Neural cell (in vitro differentiated cells): Measurements from ENCODE around the gene WARS2. TPM values are rescaled to one million over a fixed set of nuclear protein-coding genes. Genes with fewer than 3 reads are reported as not detected.

Source experiments
- H2AFZ ChIP-seq: fragments of 200-600, 300-800 bp; sonication (generic), shearing (Covaris generic); 2 replicates; pipeline ENCODE4 v1.6.0; 2014; ENCODE audit warnings: low read depth, mild to moderate bottlenecking, antibody characterized with exemption, low read length, moderate library complexity
- H3F3A ChIP-seq: fragments of 200-600 bp; shearing (Covaris generic); 2 replicates; pipeline ENCODE4 v1.6.1; 2016; ENCODE audit warnings: mild to moderate bottlenecking, moderate library complexity, mixed read lengths, antibody characterized with exemption, low read length; ENCODE audit not compliant: insufficient read depth, poor library complexity, severe bottlenecking
- H3K27ac ChIP-seq: fragments of 200-600, 300-800 bp; sonication (generic), shearing (Covaris generic); 2 replicates; pipeline ENCODE4 v1.5.1; 2014; ENCODE audit warnings: mild to moderate bottlenecking, low read length, moderate library complexity
- H3K27me3 ChIP-seq: fragments of 300-800, 200-600 bp; sonication (generic), shearing (Covaris generic); 2 replicates; pipeline ENCODE4 v1.6.0; 2014; ENCODE audit warnings: mild to moderate bottlenecking, low read depth, low read length, moderate library complexity; ENCODE audit not compliant: insufficient read depth
- H3K36me3 ChIP-seq: fragments of 300-800, 200-600 bp; sonication (generic), shearing (Covaris generic); 2 replicates; pipeline ENCODE4 v1.5.1; 2014; ENCODE audit warnings: mild to moderate bottlenecking, antibody characterized with exemption, low read length, moderate library complexity; ENCODE audit not compliant: insufficient read depth
- H3K4me2 ChIP-seq: fragments of 300-800, 200-600 bp; sonication (generic), shearing (Covaris generic); 2 replicates; pipeline ENCODE4 v1.6.0; 2014; ENCODE audit warnings: mild to moderate bottlenecking, low read length
- H3K4me3 ChIP-seq: fragments of 300-800, 200-600 bp; sonication (generic), shearing (Covaris generic); 2 replicates; pipeline ENCODE4 v1.5.1; 2014; ENCODE audit warnings: mild to moderate bottlenecking, low read length, moderate library complexity
- H3K79me2 ChIP-seq: fragments of 200-600 bp; shearing (Covaris generic); replicated peaks from 2 replicates; pipeline ENCODE4 v1.6.0; 2014; ENCODE audit warnings: mild to moderate bottlenecking, low read length, moderate library complexity; ENCODE audit not compliant: insufficient read depth
- H3K9ac ChIP-seq: fragments of 300-800, 200-600 bp; sonication (generic), shearing (Covaris generic); 2 replicates; pipeline ENCODE4 v1.6.1; 2016; ENCODE audit warnings: mild to moderate bottlenecking, low read length, mixed read lengths
- H3K9me2 ChIP-seq: fragments of 200-600 bp; shearing (Covaris generic); 2 replicates; pipeline ENCODE4 v1.6.1; 2016; ENCODE audit warnings: mild to moderate bottlenecking, low read length, mixed read lengths; ENCODE audit not compliant: insufficient read depth
- H3K9me3 ChIP-seq: fragments of 200-600, 300-800 bp; sonication (generic), shearing (Covaris generic); 2 replicates; pipeline ENCODE4 v1.6.1; 2016; ENCODE audit warnings: mild to moderate bottlenecking, mixed run types, low read length, moderate library complexity, mixed read lengths
- H4K20me1 ChIP-seq: fragments of 200-600 bp; shearing (Covaris generic); 2 replicates; pipeline ENCODE4 v1.6.1; 2016; ENCODE audit warnings: mild to moderate bottlenecking, mixed run types; ENCODE audit not compliant: insufficient read depth
- EP300 ChIP-seq: fragments of 450-650 bp; conservative IDR thresholded peaks from 2 replicates; pipeline ENCODE4 v1.6.1; 2014; ENCODE audit warnings: antibody characterized with exemption, mild to moderate bottlenecking, moderate library complexity; ENCODE audit not compliant: poor library complexity, severe bottlenecking
- EZH2 ChIP-seq: fragments of 200-600, 300-800 bp; shearing (Covaris generic), sonication (generic); IDR thresholded peaks from 2 replicates; pipeline ENCODE4 v1.6.1; 2014; ENCODE audit warnings: antibody characterized with exemption, low read length, borderline replicate concordance, mild to moderate bottlenecking; ENCODE audit not compliant: insufficient read depth, poor library complexity, severe bottlenecking
- MXI1 ChIP-seq: fragments of 450-650 bp; conservative IDR thresholded peaks from 2 replicates; pipeline ENCODE4 v1.6.1; 2014; ENCODE audit warnings: antibody characterized with exemption, mild to moderate bottlenecking; ENCODE audit not compliant: poor library complexity, severe bottlenecking
- POLR2AphosphoS5 ChIP-seq: IDR thresholded peaks from 2 replicates; pipeline ENCODE4 v1.6.1; 2012
- RAD21 ChIP-seq: fragments of 450-650 bp; conservative IDR thresholded peaks from 2 replicates; pipeline ENCODE4 v1.6.1; 2014; ENCODE audit warnings: antibody characterized with exemption, mild to moderate bottlenecking, moderate library complexity
- SMC3 ChIP-seq: fragments of 450-650 bp; conservative IDR thresholded peaks from 2 replicates; pipeline ENCODE4 v1.6.1; 2014; ENCODE audit warnings: antibody characterized with exemption, mild to moderate bottlenecking, moderate library complexity; ENCODE audit not compliant: poor library complexity
- TAF1 ChIP-seq: IDR thresholded peaks from 2 replicates; pipeline ENCODE4 v1.6.1; 2012; ENCODE audit warnings: low read depth
- polyA plus RNA-seq: library from polyadenylated mRNA; depleted of rRNA; stranded (reverse); fragments of >200 nt; gene quantifications from 2 replicates; pipeline ENCODE4 v1.2.3, GENCODE V29; 2014
- TF ChIP-seq, protein P1 (sequence below): IDR thresholded peaks from 2 replicates; pipeline ENCODE4 v1.6.1; 2012; ENCODE audit warnings: borderline replicate concordance
- TF ChIP-seq, protein P2 (sequence below): fragments of 450-650 bp; IDR thresholded peaks from 2 replicates; pipeline ENCODE4 v1.5.1; 2014; ENCODE audit warnings: antibody characterized with exemption, mild to moderate bottlenecking, moderate library complexity; ENCODE audit not compliant: poor library complexity, severe bottlenecking

The WARS2 gene
- polyA plus RNA-seq, 1 donor from 2014 or later, result 4.7 TPM

DNA sequence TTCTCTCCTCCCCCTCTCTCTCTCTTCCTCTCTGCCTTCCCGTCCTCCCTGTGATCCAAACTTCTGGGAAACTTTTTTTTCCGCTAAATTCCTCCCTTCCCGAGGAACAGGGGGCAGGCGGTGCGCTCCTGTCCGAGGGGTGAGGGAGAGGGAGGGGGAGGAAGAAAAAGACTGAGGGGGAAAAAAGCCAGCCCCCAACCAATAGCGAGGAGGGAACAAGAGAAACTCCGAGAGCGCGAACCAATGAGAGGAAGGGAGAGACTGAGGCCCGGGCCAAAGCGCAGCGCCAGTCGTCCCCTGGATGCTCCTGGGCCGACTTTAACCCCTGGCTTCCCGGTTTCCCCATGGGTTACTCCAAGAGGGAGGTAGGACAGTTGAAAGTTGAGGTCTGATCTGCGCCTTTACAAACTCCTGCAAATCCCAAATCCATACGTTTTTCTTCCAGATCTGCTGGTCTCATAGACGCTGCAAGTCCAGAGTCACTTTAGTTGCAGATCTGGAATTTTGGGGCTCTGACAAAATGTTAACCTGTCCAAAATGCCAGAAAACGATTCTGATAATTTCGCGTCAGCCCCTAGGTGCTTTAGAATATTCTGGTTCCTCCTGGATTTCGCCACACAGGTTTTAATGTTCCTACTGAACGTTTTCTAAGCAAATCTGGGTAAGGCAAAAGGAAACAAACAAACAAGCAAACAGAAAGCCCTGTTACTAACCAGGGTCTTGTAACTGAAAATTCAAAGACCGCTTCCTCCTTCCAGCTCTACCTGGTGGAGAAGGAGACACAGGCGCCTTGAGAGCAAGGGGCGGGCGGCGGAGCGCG lies 152.1 kb downstream of the WARS2 start, which contains the start of gene TBX15:
Gene TBX15, minus strand, starts transcription at position 158 of the 820 bp plus-strand sequence. CDS start 548 bp downstream, outside the sequence.
- Histone ChIP-seq H3K4me2 (no peak within 1 kb of the TSS), H3K9me3 (no peaks in the 10 kb centered on the region), H3K27ac (no peak within 1 kb of the TSS)

DNA sequence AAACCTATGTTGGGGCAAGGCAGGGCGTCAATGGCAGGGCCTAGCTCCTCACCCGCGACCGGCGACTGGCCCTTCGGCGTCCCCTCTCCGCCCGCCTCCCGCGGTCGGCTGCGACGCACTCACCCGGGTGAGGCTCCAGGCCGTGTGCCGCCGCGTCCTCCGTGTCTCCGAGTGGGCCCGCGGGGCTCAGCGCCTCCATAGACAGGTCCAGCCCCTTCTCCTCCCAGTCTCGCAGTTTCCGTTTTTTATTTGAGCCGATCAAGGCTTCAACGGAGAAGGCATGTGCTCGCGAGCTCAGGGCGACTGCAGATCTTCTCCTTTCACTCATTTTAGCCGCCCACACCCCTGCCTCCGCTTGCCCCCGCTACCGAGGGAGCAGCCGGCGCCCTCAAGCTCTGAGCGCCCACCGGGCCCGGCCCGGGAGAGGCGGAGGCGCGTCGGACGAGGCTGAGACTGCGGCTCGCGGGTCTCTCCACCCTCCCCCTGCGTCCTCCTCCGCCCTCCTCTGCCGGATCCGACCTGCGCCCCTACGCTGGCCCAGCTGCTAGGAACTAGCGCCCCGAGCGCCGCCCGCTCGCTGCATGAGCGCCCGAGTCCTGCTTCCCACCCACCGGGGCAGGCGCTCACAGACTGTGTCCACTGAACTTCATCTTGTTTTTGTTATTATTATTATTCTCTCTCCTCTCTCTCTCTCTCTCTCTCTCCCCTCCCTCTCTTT lies 152.8 kb downstream of the WARS2 start:
- Histone ChIP-seq H3K4me3 (peak overlapping the region; percentile 48), H3F3A (no peaks in the 10 kb centered on the region), H3K36me3 (no peaks in the 10 kb centered on the region), H3K9me3 (no peaks in the 10 kb centered on the region), H4K20me1 (no peaks in the 10 kb centered on the region), H3K79me2 (no peaks in the 10 kb centered on the region), H3K27me3 (peaks cover 100% of the 10 kb centered on the region), H3K9me2 (no peaks in the 10 kb centered on the region), H3K4me2 (no peak overlapping the region), H3K27ac (no peak overlapping the region), H2AFZ (no peak overlapping the region), H3K9ac (no peak overlapping the region)
- TF ChIP-seq EZH2, result peak; percentile 71
- no peak for TF ChIP-seq RAD21
- TF ChIP-seq POLR2AphosphoS5, result peak; percentile 35

More for the DNA sequence above, 152.1 kb downstream of the WARS2 start, which contains the start of gene TBX15:
- peak within 1 kb of the TSS; percentile 48 for H3K4me3 ChIP-seq
- H3K36me3 ChIP-seq, result no peaks in the 10 kb centered on the region
- TF ChIP-seq RAD21 (no peak), POLR2AphosphoS5 (no peak), MXI1 (no peak), SMC3 (no peak), EZH2 (no peak), EP300 (no peak), TAF1 (no peak)
- TF ChIP-seq, protein P1, sequence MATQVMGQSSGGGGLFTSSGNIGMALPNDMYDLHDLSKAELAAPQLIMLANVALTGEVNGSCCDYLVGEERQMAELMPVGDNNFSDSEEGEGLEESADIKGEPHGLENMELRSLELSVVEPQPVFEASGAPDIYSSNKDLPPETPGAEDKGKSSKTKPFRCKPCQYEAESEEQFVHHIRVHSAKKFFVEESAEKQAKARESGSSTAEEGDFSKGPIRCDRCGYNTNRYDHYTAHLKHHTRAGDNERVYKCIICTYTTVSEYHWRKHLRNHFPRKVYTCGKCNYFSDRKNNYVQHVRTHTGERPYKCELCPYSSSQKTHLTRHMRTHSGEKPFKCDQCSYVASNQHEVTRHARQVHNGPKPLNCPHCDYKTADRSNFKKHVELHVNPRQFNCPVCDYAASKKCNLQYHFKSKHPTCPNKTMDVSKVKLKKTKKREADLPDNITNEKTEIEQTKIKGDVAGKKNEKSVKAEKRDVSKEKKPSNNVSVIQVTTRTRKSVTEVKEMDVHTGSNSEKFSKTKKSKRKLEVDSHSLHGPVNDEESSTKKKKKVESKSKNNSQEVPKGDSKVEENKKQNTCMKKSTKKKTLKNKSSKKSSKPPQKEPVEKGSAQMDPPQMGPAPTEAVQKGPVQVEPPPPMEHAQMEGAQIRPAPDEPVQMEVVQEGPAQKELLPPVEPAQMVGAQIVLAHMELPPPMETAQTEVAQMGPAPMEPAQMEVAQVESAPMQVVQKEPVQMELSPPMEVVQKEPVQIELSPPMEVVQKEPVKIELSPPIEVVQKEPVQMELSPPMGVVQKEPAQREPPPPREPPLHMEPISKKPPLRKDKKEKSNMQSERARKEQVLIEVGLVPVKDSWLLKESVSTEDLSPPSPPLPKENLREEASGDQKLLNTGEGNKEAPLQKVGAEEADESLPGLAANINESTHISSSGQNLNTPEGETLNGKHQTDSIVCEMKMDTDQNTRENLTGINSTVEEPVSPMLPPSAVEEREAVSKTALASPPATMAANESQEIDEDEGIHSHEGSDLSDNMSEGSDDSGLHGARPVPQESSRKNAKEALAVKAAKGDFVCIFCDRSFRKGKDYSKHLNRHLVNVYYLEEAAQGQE, result no peak
- TF ChIP-seq, protein P2, sequence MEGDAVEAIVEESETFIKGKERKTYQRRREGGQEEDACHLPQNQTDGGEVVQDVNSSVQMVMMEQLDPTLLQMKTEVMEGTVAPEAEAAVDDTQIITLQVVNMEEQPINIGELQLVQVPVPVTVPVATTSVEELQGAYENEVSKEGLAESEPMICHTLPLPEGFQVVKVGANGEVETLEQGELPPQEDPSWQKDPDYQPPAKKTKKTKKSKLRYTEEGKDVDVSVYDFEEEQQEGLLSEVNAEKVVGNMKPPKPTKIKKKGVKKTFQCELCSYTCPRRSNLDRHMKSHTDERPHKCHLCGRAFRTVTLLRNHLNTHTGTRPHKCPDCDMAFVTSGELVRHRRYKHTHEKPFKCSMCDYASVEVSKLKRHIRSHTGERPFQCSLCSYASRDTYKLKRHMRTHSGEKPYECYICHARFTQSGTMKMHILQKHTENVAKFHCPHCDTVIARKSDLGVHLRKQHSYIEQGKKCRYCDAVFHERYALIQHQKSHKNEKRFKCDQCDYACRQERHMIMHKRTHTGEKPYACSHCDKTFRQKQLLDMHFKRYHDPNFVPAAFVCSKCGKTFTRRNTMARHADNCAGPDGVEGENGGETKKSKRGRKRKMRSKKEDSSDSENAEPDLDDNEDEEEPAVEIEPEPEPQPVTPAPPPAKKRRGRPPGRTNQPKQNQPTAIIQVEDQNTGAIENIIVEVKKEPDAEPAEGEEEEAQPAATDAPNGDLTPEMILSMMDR, result no peak
- no peak within 1 kb of the TSS for H2AFZ ChIP-seq
- H3F3A ChIP-seq, result no peaks in the 10 kb centered on the region
- H4K20me1 ChIP-seq, result no peaks in the 10 kb centered on the region
- no peaks in the 10 kb centered on the region for H3K79me2 ChIP-seq
- no peak within 1 kb of the TSS for H3K9ac ChIP-seq
- H3K27me3 ChIP-seq, result peaks cover 100% of the 10 kb centered on the region
- H3K9me2 ChIP-seq, result no peaks in the 10 kb centered on the region
